ENCODE results near the gene COL27A1. TPM values are rescaled to one million over a fixed set of nuclear protein-coding genes. Genes with fewer than 3 reads are reported as not detected.
"Not testable (repeated sequence)": the region's sequence is repeated elsewhere in the genome, so short reads cannot be mapped to it uniquely, and the experiment has no call there.

COL27A1 gene
- polyA plus RNA-seq, 2 of the 4 experiments (the other 2 are of a cell fraction), result 6.9 to 20.6 TPM

- ChIA-PET POLR2A (no interaction called here), CTCF (interaction anchor here (1.7 kb wide), 1 partner anchor 72 kb away, joined by 3 read pairs; no protein-coding TSS in a partner anchor)
- no peak for TF ChIP-seq USF2 (IDR thresholded peaks at IDR 0.05)
- no peak for TF ChIP-seq TFCP2L1 (CRISPR knock-in tag; IDR thresholded peaks at IDR 0.05)
- TF ChIP-seq HOXB13 (CRISPR knock-in tag; IDR thresholded peaks at IDR 0.05; ENCODE audit: low read depth), result no peak
- no peak overlapping the region for H3K4me2 ChIP-seq
- peaks cover 3% of the 10 kb centered on the region; the same call in 2 of the 3 replicates for H3K9me3 ChIP-seq
- no peak overlapping the region for H3K4me3 ChIP-seq
- DNase-seq (ENCODE audit: low read depth in 1 of 2, low spot score in 1 of 2), result no peak
- H3K27ac ChIP-seq, result no peak overlapping the region
- no peak for FAIRE-seq
- WGBS (ENCODE audit: missing lambda C conversion rate), result 42% methylated on average over 2 of the region's 2 CpGs
- ATAC-seq, result no peak
- H3K4me1 ChIP-seq, result no peaks in the 10 kb centered on the region
Observed at GRCh38 chr9:114189823-114190562, 34.7 kb downstream of the COL27A1 start.

GRCh38 chr9:114190563-114190905 is 35.2 kb downstream of the COL27A1 start:
- no peak overlapping the region for H3K4me3 ChIP-seq
- H3K4me1 ChIP-seq, result no peaks in the 10 kb centered on the region
- no peak for FAIRE-seq
- no peak overlapping the region for H3K4me2 ChIP-seq
- no peak overlapping the region for H3K27ac ChIP-seq
- 79% methylated on average over 1 of the region's 1 CpG for WGBS (ENCODE audit: missing lambda C conversion rate)
- no peak for ATAC-seq
- ChIA-PET CTCF (interaction anchor here (1.7 kb wide), 1 partner anchor 71 kb away, joined by 3 read pairs; no protein-coding TSS in a partner anchor), POLR2A (no interaction called here)
- H3K9me3 ChIP-seq, result peaks cover 3% of the 10 kb centered on the region; the same call in 2 of the 3 replicates
- no peak for TF ChIP-seq ZSCAN20 (CRISPR knock-in tag; IDR thresholded peaks at IDR 0.05)
- no peak for TF ChIP-seq ELK1 (IDR thresholded peaks at IDR 0.05; ENCODE audit: low read depth, low read length)
- TF ChIP-seq HOXB5 (CRISPR knock-in tag; IDR thresholded peaks at IDR 0.05), result no peak
- no peak for TF ChIP-seq HOXB13 (CRISPR knock-in tag; IDR thresholded peaks at IDR 0.05; ENCODE audit: low read depth)
- no peak for TF ChIP-seq RCOR1 (IDR thresholded peaks at IDR 0.05; ENCODE audit: low read depth, low read length)
- no peak for TF ChIP-seq PBX3 (IDR thresholded peaks at IDR 0.05)
- TF ChIP-seq MAZ (IDR thresholded peaks at IDR 0.05; ENCODE audit: borderline replicate concordance, low read depth, low read length), result no peak
- no peak for TF ChIP-seq RNF2 (IDR thresholded peaks at IDR 0.05; ENCODE audit: borderline replicate concordance, low read depth)
- TF ChIP-seq HES2 (IDR thresholded peaks at IDR 0.05), result no peak
- no peak for TF ChIP-seq TFCP2L1 (CRISPR knock-in tag; IDR thresholded peaks at IDR 0.05)
- no peak for TF ChIP-seq KDM5A (IDR thresholded peaks at IDR 0.05)
- no peak for TF ChIP-seq EHF (CRISPR knock-in tag; IDR thresholded peaks at IDR 0.05)
- TF ChIP-seq EP300 (IDR thresholded peaks at IDR 0.05), result no peak
- no peak for TF ChIP-seq NFE2L2 (conservative IDR thresholded peaks at IDR 0.05; ENCODE audit: low read length)
- no peak for TF ChIP-seq RFX5 (IDR thresholded peaks at IDR 0.05)
- TF ChIP-seq FOXS1 (CRISPR knock-in tag; IDR thresholded peaks at IDR 0.05), result no peak
- no peak for TF ChIP-seq RAD21 (conservative IDR thresholded peaks at IDR 0.05 in 1 of 2, IDR thresholded peaks at IDR 0.05 in 1 of 2)
- DNase-seq (ENCODE audit: low read depth in 1 of 2, low spot score in 1 of 2), result no peak

- 95% methylated on average over 5 of the region's 5 CpGs for WGBS (ENCODE audit: missing lambda C conversion rate)
- H3K4me1 ChIP-seq, result not testable (repeated sequence)
Observed at GRCh38 chr9:114191402-114191801, 36.1 kb downstream of the COL27A1 start.

More at GRCh38 chr9:114191402-114191801, 36.1 kb downstream of the COL27A1 start:
- CTCF ChIA-PET, result interaction anchor here (1.7 kb wide), 1 partner anchor 70 kb away, joined by 3 read pairs; no protein-coding TSS in a partner anchor
- H3K4me2 ChIP-seq; DNase-seq (ENCODE audit: low read depth in 1 of 2, low spot score in 1 of 2); H3K27ac ChIP-seq; POLR2A ChIA-PET; H3K4me3 ChIP-seq; ATAC-seq; H3K9me3 ChIP-seq; FAIRE-seq: not testable (repeated sequence)

Data from A549 (cell line).